ENCODE results near the gene DGKE.

The DGKE gene

GRCh38 chr17:56810891-56811775 is 22.8 kb upstream of the DGKE start:
- no peaks in the 10 kb centered on the region for H4K20me1 ChIP-seq (ENCODE audit: insufficient read depth, low read length)
- H2AFZ ChIP-seq (ENCODE audit: low read length): no peak overlapping the region
- no peaks in the 10 kb centered on the region for H3K9me3 ChIP-seq (replicated peaks; ENCODE audit: insufficient read depth, low read length)
- H3K36me3 ChIP-seq (replicated peaks; ENCODE audit: insufficient read depth, low read length): no peaks in the 10 kb centered on the region
- no peak for DNase-seq
- H3K9me2 ChIP-seq (replicated peaks; ENCODE audit: insufficient read depth, low read length): no peaks in the 10 kb centered on the region
- H3K27me3 ChIP-seq (replicated peaks; ENCODE audit: insufficient read depth, low read length): no peaks in the 10 kb centered on the region
- TF ChIP-seq EZH2phosphoT487 (IDR thresholded peaks at IDR 0.05; ENCODE audit: low read length) (no peak), EZH2 (optimal IDR thresholded peaks at IDR 0.05; ENCODE audit: low read depth, low read length) (no peak), CTCF (IDR thresholded peaks at IDR 0.05; ENCODE audit: low read length) (no peak)
- H3K4me2 ChIP-seq (ENCODE audit: low read depth, low read length): no peak overlapping the region
- H3K9ac ChIP-seq (ENCODE audit: low read length): no peak overlapping the region
- no peaks in the 10 kb centered on the region for H3K79me2 ChIP-seq (ENCODE audit: low read length)
- no peaks in the 10 kb centered on the region for H3K4me1 ChIP-seq (ENCODE audit: low read length)
- no peak overlapping the region for H3K27ac ChIP-seq (ENCODE audit: low read length)
- no peaks in the 10 kb centered on the region for H3F3A ChIP-seq (ENCODE audit: insufficient read depth, low read length)
- no peak overlapping the region for H3K4me3 ChIP-seq (ENCODE audit: low read length)

- TF ChIP-seq EZH2 (optimal IDR thresholded peaks at IDR 0.05; ENCODE audit: low read depth, low read length) (no peak), CTCF (IDR thresholded peaks at IDR 0.05; ENCODE audit: low read length) (no peak), EZH2phosphoT487 (IDR thresholded peaks at IDR 0.05; ENCODE audit: low read length) (no peak)
- no peak for DNase-seq
- no peak overlapping the region for H3K9ac ChIP-seq (ENCODE audit: low read length)
- H2AFZ ChIP-seq (ENCODE audit: low read length): no peak overlapping the region
- H4K20me1 ChIP-seq (ENCODE audit: insufficient read depth, low read length): no peaks in the 10 kb centered on the region
- H3F3A ChIP-seq (ENCODE audit: insufficient read depth, low read length): no peaks in the 10 kb centered on the region
- H3K9me3 ChIP-seq (replicated peaks; ENCODE audit: insufficient read depth, low read length): no peaks in the 10 kb centered on the region
- no peaks in the 10 kb centered on the region for H3K79me2 ChIP-seq (ENCODE audit: low read length)
- no peaks in the 10 kb centered on the region for H3K9me2 ChIP-seq (replicated peaks; ENCODE audit: insufficient read depth, low read length)
- H3K27ac ChIP-seq (ENCODE audit: low read length): no peak overlapping the region
- no peaks in the 10 kb centered on the region for H3K27me3 ChIP-seq (replicated peaks; ENCODE audit: insufficient read depth, low read length)
- H3K4me2 ChIP-seq (ENCODE audit: low read depth, low read length): no peak overlapping the region
- no peak overlapping the region for H3K4me3 ChIP-seq (ENCODE audit: low read length)
- no peaks in the 10 kb centered on the region for H3K4me1 ChIP-seq (ENCODE audit: low read length)
- no peaks in the 10 kb centered on the region for H3K36me3 ChIP-seq (replicated peaks; ENCODE audit: insufficient read depth, low read length)
These were observed 21.0 kb upstream of the DGKE start for GRCh38 chr17:56812901-56813388.

GRCh38 chr17:56815711-56816110 is 18.2 kb upstream of the DGKE start:
- Histone ChIP-seq H3K4me1 (ENCODE audit: low read length) (no peaks in the 10 kb centered on the region), H3K36me3 (replicated peaks; ENCODE audit: insufficient read depth, low read length) (no peaks in the 10 kb centered on the region), H3K79me2 (ENCODE audit: low read length) (no peaks in the 10 kb centered on the region), H2AFZ (ENCODE audit: low read length) (no peak overlapping the region), H3K4me3 (ENCODE audit: low read length) (no peak overlapping the region), H3K4me2 (ENCODE audit: low read depth, low read length) (no peak overlapping the region), H3K9me2 (replicated peaks; ENCODE audit: insufficient read depth, low read length) (no peaks in the 10 kb centered on the region), H3K27me3 (replicated peaks; ENCODE audit: insufficient read depth, low read length) (no peaks in the 10 kb centered on the region), H3F3A (ENCODE audit: insufficient read depth, low read length) (no peaks in the 10 kb centered on the region), H3K9ac (ENCODE audit: low read length) (no peak overlapping the region), H3K27ac (ENCODE audit: low read length) (no peak overlapping the region), H3K9me3 (replicated peaks; ENCODE audit: insufficient read depth, low read length) (no peaks in the 10 kb centered on the region), H4K20me1 (ENCODE audit: insufficient read depth, low read length) (no peaks in the 10 kb centered on the region)
- DNase-seq: no peak
- TF ChIP-seq CTCF (IDR thresholded peaks at IDR 0.05; ENCODE audit: low read length) (no peak), EZH2phosphoT487 (IDR thresholded peaks at IDR 0.05; ENCODE audit: low read length) (no peak), EZH2 (optimal IDR thresholded peaks at IDR 0.05; ENCODE audit: low read depth, low read length) (no peak)

All from MM.1S (cell line).